Measurements from ENCODE around the gene ERP44.
"Not testable (repeated sequence)": the region's sequence is repeated elsewhere in the genome, so short reads cannot be mapped to it uniquely, and the experiment has no call there.

The ERP44 gene

GRCh38 chr9:100067990-100068389, 30.8 kb downstream of the ERP44 start:
- not testable (repeated sequence) for H3K27ac ChIP-seq (ENCODE audit: low read depth, low read length); H3K9ac ChIP-seq (ENCODE audit: low read depth, low read length); H3K9me3 ChIP-seq (ENCODE audit: insufficient read depth, low read depth, low read length); H3K36me3 ChIP-seq (ENCODE audit: insufficient read depth, low read length); H3K27me3 ChIP-seq (ENCODE audit: insufficient read depth, low read length); H3K4me3 ChIP-seq (ENCODE audit: low read length); H3K4me1 ChIP-seq (ENCODE audit: insufficient read depth, low read length)
- 97% methylated on average over 22 of the region's 30 CpGs for WGBS

- Histone ChIP-seq H3K27me3 (ENCODE audit: insufficient read depth, low read length) (no peaks in the 10 kb centered on the region), H3K36me3 (ENCODE audit: insufficient read depth, low read length) (no peaks in the 10 kb centered on the region), H3K4me1 (ENCODE audit: insufficient read depth, low read length) (peaks cover 10% of the 10 kb centered on the region), H3K9me3 (ENCODE audit: insufficient read depth, low read depth, low read length) (peaks cover 7% of the 10 kb centered on the region; the same call in 1 of the 2 replicates), H3K4me3 (ENCODE audit: low read length) (no peak overlapping the region), H3K9ac (ENCODE audit: low read depth, low read length) (no peak overlapping the region), H3K27ac (ENCODE audit: low read depth, low read length) (no peak overlapping the region)
- WGBS: 96% methylated on average over 2 of the region's 2 CpGs
Measured at GRCh38 chr9:100066539-100066938, 32.3 kb downstream of the ERP44 start.

GRCh38 chr9:100064872-100065581, 33.8 kb downstream of the ERP44 start:
- H3K4me3 ChIP-seq (ENCODE audit: low read length): no peak overlapping the region
- no peaks in the 10 kb centered on the region for H3K27me3 ChIP-seq (ENCODE audit: insufficient read depth, low read length)
- H3K9me3 ChIP-seq (ENCODE audit: insufficient read depth, low read depth, low read length): peaks cover 7% of the 10 kb centered on the region; the same call in 1 of the 2 replicates
- H3K4me1 ChIP-seq (ENCODE audit: insufficient read depth, low read length): peaks cover 10% of the 10 kb centered on the region
- no peak overlapping the region for H3K9ac ChIP-seq (ENCODE audit: low read depth, low read length)
- no peaks in the 10 kb centered on the region for H3K36me3 ChIP-seq (ENCODE audit: insufficient read depth, low read length)
- WGBS: 100% methylated on average over 3 of the region's 8 CpGs
- H3K27ac ChIP-seq (ENCODE audit: low read depth, low read length): no peak overlapping the region

GRCh38 chr9:100063185-100063584, 35.6 kb downstream of the ERP44 start:
- WGBS: 26% methylated on average over 3 of the region's 3 CpGs
- 0 out of 2 replicates have a peak, but pooled peaks cover 4% of the 10 kb centered on the region for H3K36me3 ChIP-seq (ENCODE audit: insufficient read depth, low read length)
- no peak overlapping the region for H3K27ac ChIP-seq (ENCODE audit: low read depth, low read length)
- 0 out of 2 replicates have a peak, but pooled peaks cover 5% of the 10 kb centered on the region for H3K9me3 ChIP-seq (ENCODE audit: insufficient read depth, low read depth, low read length)
- no peak overlapping the region for H3K9ac ChIP-seq (ENCODE audit: low read depth, low read length)
- H3K4me3 ChIP-seq (ENCODE audit: low read length): peak overlapping the region; percentile 28
- no peaks in the 10 kb centered on the region for H3K27me3 ChIP-seq (ENCODE audit: insufficient read depth, low read length)
- H3K4me1 ChIP-seq (ENCODE audit: insufficient read depth, low read length): peaks cover 10% of the 10 kb centered on the region

GRCh38 chr9:100062683-100063082, 36.1 kb downstream of the ERP44 start:
- H3K36me3 ChIP-seq (ENCODE audit: insufficient read depth, low read length); H3K27me3 ChIP-seq (ENCODE audit: insufficient read depth, low read length); H3K9ac ChIP-seq (ENCODE audit: low read depth, low read length); H3K4me3 ChIP-seq (ENCODE audit: low read length); H3K27ac ChIP-seq (ENCODE audit: low read depth, low read length); H3K9me3 ChIP-seq (ENCODE audit: insufficient read depth, low read depth, low read length): not testable (repeated sequence)
- 68% methylated on average over 1 of the region's 1 CpG for WGBS
- peaks cover 10% of the 10 kb centered on the region for H3K4me1 ChIP-seq (ENCODE audit: insufficient read depth, low read length)

- Histone ChIP-seq H3K9ac (ENCODE audit: low read depth, low read length) (no peak overlapping the region), H3K36me3 (ENCODE audit: insufficient read depth, low read length) (0 out of 2 replicates have a peak, but pooled peaks cover 4% of the 10 kb centered on the region), H3K9me3 (ENCODE audit: insufficient read depth, low read depth, low read length) (no peaks in the 10 kb centered on the region), H3K27me3 (ENCODE audit: insufficient read depth, low read length) (no peaks in the 10 kb centered on the region), H3K27ac (ENCODE audit: low read depth, low read length) (no peak overlapping the region), H3K4me3 (ENCODE audit: low read length) (no peak overlapping the region), H3K4me1 (ENCODE audit: insufficient read depth, low read length) (peaks cover 10% of the 10 kb centered on the region)
- 89% methylated on average over 3 of the region's 4 CpGs for WGBS
Measured at GRCh38 chr9:100058699-100059579, 39.9 kb downstream of the ERP44 start.

- no peak overlapping the region for H3K9ac ChIP-seq (ENCODE audit: low read depth, low read length)
- H3K4me1 ChIP-seq (ENCODE audit: insufficient read depth, low read length): no peaks in the 10 kb centered on the region
- H3K4me3 ChIP-seq (ENCODE audit: low read length): no peak overlapping the region
- no peaks in the 10 kb centered on the region for H3K27me3 ChIP-seq (ENCODE audit: insufficient read depth, low read length)
- no peak overlapping the region for H3K27ac ChIP-seq (ENCODE audit: low read depth, low read length)
- no peaks in the 10 kb centered on the region for H3K9me3 ChIP-seq (ENCODE audit: insufficient read depth, low read depth, low read length)
- 0 out of 2 replicates have a peak, but pooled peaks cover 4% of the 10 kb centered on the region for H3K36me3 ChIP-seq (ENCODE audit: insufficient read depth, low read length)
Measured at GRCh38 chr9:100057624-100058023, 41.2 kb downstream of the ERP44 start.

- WGBS: 91% methylated on average over 2 of the region's 2 CpGs
- peaks cover 13% of the 10 kb centered on the region for H3K36me3 ChIP-seq (ENCODE audit: insufficient read depth, low read length)
Measured at GRCh38 chr9:100056561-100056960, 42.2 kb downstream of the ERP44 start.

GRCh38 chr9:100052375-100052774, 46.4 kb downstream of the ERP44 start:
- no peaks in the 10 kb centered on the region for H3K9me3 ChIP-seq (ENCODE audit: insufficient read depth, low read depth, low read length)

More at GRCh38 chr9:100056561-100056960, 42.2 kb downstream of the ERP44 start:
- Histone ChIP-seq H3K4me3 (ENCODE audit: low read length) (no peak overlapping the region), H3K27me3 (ENCODE audit: insufficient read depth, low read length) (no peaks in the 10 kb centered on the region), H3K9me3 (ENCODE audit: insufficient read depth, low read depth, low read length) (no peaks in the 10 kb centered on the region), H3K27ac (ENCODE audit: low read depth, low read length) (no peak overlapping the region), H3K9ac (ENCODE audit: low read depth, low read length) (no peak overlapping the region), H3K4me1 (ENCODE audit: insufficient read depth, low read length) (no peaks in the 10 kb centered on the region)

GRCh38 chr9:100049551-100049950, 49.2 kb downstream of the ERP44 start:
- H3K36me3 ChIP-seq (ENCODE audit: insufficient read depth, low read length): peaks cover 21% of the 10 kb centered on the region
- H3K27me3 ChIP-seq (ENCODE audit: insufficient read depth, low read length): no peaks in the 10 kb centered on the region

More at GRCh38 chr9:100052375-100052774, 46.4 kb downstream of the ERP44 start:
- Histone ChIP-seq H3K36me3 (ENCODE audit: insufficient read depth, low read length) (peaks cover 21% of the 10 kb centered on the region), H3K4me1 (ENCODE audit: insufficient read depth, low read length) (no peaks in the 10 kb centered on the region), H3K27ac (ENCODE audit: low read depth, low read length) (no peak overlapping the region), H3K27me3 (ENCODE audit: insufficient read depth, low read length) (no peaks in the 10 kb centered on the region), H3K4me3 (ENCODE audit: low read length) (no peak overlapping the region), H3K9ac (ENCODE audit: low read depth, low read length) (no peak overlapping the region)
- 94% methylated on average over 5 of the region's 6 CpGs for WGBS

GRCh38 chr9:100038472-100038871, 60.3 kb downstream of the ERP44 start:
- Histone ChIP-seq H3K9me3 (ENCODE audit: insufficient read depth, low read depth, low read length) (peaks cover 6% of the 10 kb centered on the region; the same call in 1 of the 2 replicates), H3K9ac (ENCODE audit: low read depth, low read length) (no peak overlapping the region), H3K27me3 (ENCODE audit: insufficient read depth, low read length) (no peaks in the 10 kb centered on the region), H3K36me3 (ENCODE audit: insufficient read depth, low read length) (peaks cover 2% of the 10 kb centered on the region; the same call in 1 of the 2 replicates), H3K4me1 (ENCODE audit: insufficient read depth, low read length) (no peaks in the 10 kb centered on the region), H3K27ac (ENCODE audit: low read depth, low read length) (no peak overlapping the region), H3K4me3 (ENCODE audit: low read length) (no peak overlapping the region)
- no CpG with 5 or more reads among the region's 1 CpG for WGBS

More at GRCh38 chr9:100049551-100049950, 49.2 kb downstream of the ERP44 start:
- no CpG with 5 or more reads among the region's 1 CpG for WGBS
- no peaks in the 10 kb centered on the region for H3K9me3 ChIP-seq (ENCODE audit: insufficient read depth, low read depth, low read length)
- H3K9ac ChIP-seq (ENCODE audit: low read depth, low read length): no peak overlapping the region
- H3K27ac ChIP-seq (ENCODE audit: low read depth, low read length): no peak overlapping the region
- H3K4me3 ChIP-seq (ENCODE audit: low read length): no peak overlapping the region
- no peaks in the 10 kb centered on the region for H3K4me1 ChIP-seq (ENCODE audit: insufficient read depth, low read length)

Measured in HUES64 (cell line).